ENCODE data around the gene APOO.

APOO gene

GRCh38 chrX:23890933-23891332, 16.8 kb downstream of the APOO start:
- no peaks in the 10 kb centered on the region for H3K27me3 ChIP-seq (replicated peaks)
- no peaks in the 10 kb centered on the region for H3K36me3 ChIP-seq (replicated peaks)
- no peak overlapping the region for H3K27ac ChIP-seq
- no peak for DNase-seq
- no peak for TF ChIP-seq CTCF (IDR thresholded peaks at IDR 0.05; ENCODE audit: low read depth, low read length, missing control alignments)
- in situ Hi-C loops (cut with HindIII; ENCODE audit: low pct_ligation_motif_present, low sequenced_read_pairs) = no loop called here
- no peak overlapping the region for H3K4me3 ChIP-seq (ENCODE audit: low read depth, low read length)

DNA sequence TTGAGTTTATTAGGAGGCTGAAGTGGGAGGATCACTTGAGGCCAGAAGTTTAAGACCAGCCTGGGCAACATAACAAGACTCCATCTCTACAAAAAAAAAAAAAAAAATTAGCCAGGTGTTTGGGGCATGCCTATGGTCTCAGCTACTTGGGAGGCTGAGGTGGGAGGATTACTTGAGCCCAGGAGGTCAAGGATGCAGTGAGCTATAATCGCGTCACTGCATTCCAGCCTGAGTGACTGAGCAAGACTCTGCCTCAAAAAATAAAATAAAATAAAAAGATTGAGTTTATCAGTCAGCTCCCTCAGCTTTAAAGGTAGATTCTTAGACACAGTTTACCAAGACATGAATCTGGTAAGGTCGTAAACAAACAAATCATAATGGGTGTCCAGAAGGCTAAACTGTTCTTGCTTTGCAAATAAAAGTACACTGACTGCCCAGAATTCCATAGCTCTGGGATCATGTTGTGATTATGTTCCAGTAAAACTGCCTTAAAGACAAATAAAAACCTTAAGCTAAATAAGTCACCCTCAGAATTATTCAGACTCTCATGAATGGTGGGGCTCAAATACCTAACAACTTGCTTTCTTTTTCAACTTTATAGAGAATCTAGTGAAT, 18.7 kb downstream of the APOO start:
- in situ Hi-C loops (cut with HindIII; ENCODE audit: low pct_ligation_motif_present, low sequenced_read_pairs) = no loop called here
- TF ChIP-seq CTCF (IDR thresholded peaks at IDR 0.05; ENCODE audit: low read depth, low read length, missing control alignments) = no peak
- H3K36me3 ChIP-seq (replicated peaks) = no peaks in the 10 kb centered on the region
- H3K27me3 ChIP-seq (replicated peaks) = no peaks in the 10 kb centered on the region
- H3K4me3 ChIP-seq (ENCODE audit: low read depth, low read length) = no peak overlapping the region
- peak overlapping the region; percentile 85 for H3K27ac ChIP-seq
- no peak for DNase-seq

- in situ Hi-C loops (cut with HindIII; ENCODE audit: low pct_ligation_motif_present, low sequenced_read_pairs) = no loop called here
- H3K27me3 ChIP-seq (replicated peaks) = no peaks in the 10 kb centered on the region
- no peak overlapping the region for H3K27ac ChIP-seq
- no peak for TF ChIP-seq CTCF (IDR thresholded peaks at IDR 0.05; ENCODE audit: low read depth, low read length, missing control alignments)
- H3K36me3 ChIP-seq (replicated peaks) = no peaks in the 10 kb centered on the region
- H3K4me3 ChIP-seq (ENCODE audit: low read depth, low read length) = no peak overlapping the region
- DNase-seq = no peak
Observed at GRCh38 chrX:23887918-23888317, 19.8 kb downstream of the APOO start.

GRCh38 chrX:23887451-23887850, 20.3 kb downstream of the APOO start:
- no peak overlapping the region for H3K27ac ChIP-seq
- H3K4me3 ChIP-seq (ENCODE audit: low read depth, low read length) = no peak overlapping the region
- no peak for TF ChIP-seq CTCF (IDR thresholded peaks at IDR 0.05; ENCODE audit: low read depth, low read length, missing control alignments)
- no peaks in the 10 kb centered on the region for H3K36me3 ChIP-seq (replicated peaks)
- H3K27me3 ChIP-seq (replicated peaks) = no peaks in the 10 kb centered on the region
- no peak for DNase-seq
- in situ Hi-C loops (cut with HindIII; ENCODE audit: low pct_ligation_motif_present, low sequenced_read_pairs) = no loop called here

DNA sequence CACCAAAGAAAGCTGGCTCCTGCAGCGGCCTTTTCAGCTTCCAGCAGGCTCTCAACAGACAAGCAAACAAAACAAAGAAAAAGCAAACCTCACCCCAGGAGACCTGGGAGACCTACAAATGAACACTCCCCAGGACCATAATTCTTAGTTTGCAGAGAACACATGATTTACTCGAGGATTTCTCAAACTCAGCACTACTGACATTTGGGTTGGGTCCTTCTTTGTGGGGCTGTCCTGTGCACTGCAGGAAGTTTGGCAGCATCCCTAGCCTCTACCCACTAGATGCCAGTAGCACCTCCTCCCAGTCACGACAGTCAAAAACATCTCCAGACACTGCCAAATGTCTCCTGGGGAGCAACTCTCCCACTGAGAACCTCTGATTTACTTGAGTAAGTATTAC, 21.9 kb downstream of the APOO start:
- in situ Hi-C loops (cut with HindIII; ENCODE audit: low pct_ligation_motif_present, low sequenced_read_pairs) = no loop called here
- no peak for TF ChIP-seq CTCF (IDR thresholded peaks at IDR 0.05; ENCODE audit: low read depth, low read length, missing control alignments)

DNA sequence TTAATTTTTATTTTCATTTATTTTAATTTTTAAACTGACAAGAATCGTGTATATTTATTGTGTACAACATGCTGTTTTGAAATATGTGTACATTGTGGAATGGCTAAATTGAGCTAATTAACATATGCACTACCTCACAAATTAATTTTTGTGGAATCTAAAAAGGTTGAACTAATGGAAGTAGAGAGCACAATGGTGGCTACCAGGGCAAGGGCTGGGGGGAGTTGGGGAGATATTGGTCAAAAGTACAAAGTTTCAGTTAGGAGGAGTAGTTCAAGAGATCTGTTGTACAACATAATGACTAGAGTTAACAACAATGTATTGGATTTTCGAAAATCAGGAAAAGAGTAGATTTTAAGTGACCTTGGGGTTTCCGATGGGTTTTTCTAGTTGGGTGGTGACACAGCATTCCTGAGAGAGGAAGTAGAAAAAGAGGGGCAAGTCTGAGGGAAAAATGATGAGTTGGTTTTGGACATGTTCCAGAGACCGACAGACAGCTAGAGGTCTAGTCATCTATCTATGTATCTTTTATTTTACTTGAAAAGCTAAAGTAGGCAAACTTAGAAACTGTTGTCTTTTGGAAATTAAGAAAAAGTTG, 23.2 kb downstream of the APOO start:
- peak overlapping the region; percentile 89 for H3K27ac ChIP-seq
- DNase-seq = peak; percentile 65
- no peak overlapping the region for H3K4me3 ChIP-seq (ENCODE audit: low read depth, low read length)
- no peaks in the 10 kb centered on the region for H3K27me3 ChIP-seq (replicated peaks)
- in situ Hi-C loops (cut with HindIII; ENCODE audit: low pct_ligation_motif_present, low sequenced_read_pairs) = no loop called here
- H3K36me3 ChIP-seq (replicated peaks) = no peaks in the 10 kb centered on the region
- TF ChIP-seq CTCF (IDR thresholded peaks at IDR 0.05; ENCODE audit: low read depth, low read length, missing control alignments) = no peak

More for the DNA sequence above, 21.9 kb downstream of the APOO start:
- DNase-seq = no peak
- H3K4me3 ChIP-seq (ENCODE audit: low read depth, low read length) = no peak overlapping the region
- H3K27me3 ChIP-seq (replicated peaks) = no peaks in the 10 kb centered on the region
- no peak overlapping the region for H3K27ac ChIP-seq
- H3K36me3 ChIP-seq (replicated peaks) = no peaks in the 10 kb centered on the region

Measured in brain microvascular endothelial cell (primary cell).